Stimulated activated CD8-positive, alpha-beta memory T cell treated with anti-CD3 and anti-CD28 coated beads, Interleukin-12 subunit alpha, Interleukin-12 subunit beta, amount 100 ng/mL, for 24 hours (primary cell): ENCODE results near the gene PRR14L.
"Not testable (repeated sequence)": the region's sequence is repeated elsewhere in the genome, so short reads cannot be mapped to it uniquely, and the experiment has no call there.

ENCODE experiments used
- DNase-seq: peaks from one replicate; pipeline ENCODE4 v3.0.0-alpha.2; 2020; ENCODE audit errors: extremely low read depth

PRR14L gene

GRCh38 chr22:31749636-31750364 is at the start of gene PRR14L:
Gene PRR14L, minus strand, starts transcription at chr22:31750132. Its CDS starts 11,272 bp downstream, at chr22:31738860.
- peak; percentile 99 for DNase-seq

DNA sequence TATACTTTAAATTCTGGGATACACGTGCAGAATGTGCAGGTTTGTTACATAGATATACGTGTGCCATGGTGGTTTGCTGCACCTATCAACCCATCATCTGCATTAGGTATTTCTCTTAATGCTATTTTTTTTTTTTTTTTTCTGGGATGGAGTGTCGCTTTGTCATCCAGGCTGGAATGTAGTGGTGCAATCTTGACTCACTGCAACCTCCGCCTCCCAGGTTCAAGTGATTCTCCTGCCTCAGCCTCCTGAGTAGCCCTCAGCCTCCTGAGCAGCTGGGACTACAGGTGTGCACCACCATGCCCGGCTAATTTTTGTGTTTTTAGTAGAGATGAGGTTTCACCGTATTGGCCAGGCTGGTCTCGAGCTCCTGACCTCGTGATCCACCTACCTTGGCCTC is 49.4 kb upstream of the PRR14L start:
- not testable (repeated sequence) for DNase-seq

DNA sequence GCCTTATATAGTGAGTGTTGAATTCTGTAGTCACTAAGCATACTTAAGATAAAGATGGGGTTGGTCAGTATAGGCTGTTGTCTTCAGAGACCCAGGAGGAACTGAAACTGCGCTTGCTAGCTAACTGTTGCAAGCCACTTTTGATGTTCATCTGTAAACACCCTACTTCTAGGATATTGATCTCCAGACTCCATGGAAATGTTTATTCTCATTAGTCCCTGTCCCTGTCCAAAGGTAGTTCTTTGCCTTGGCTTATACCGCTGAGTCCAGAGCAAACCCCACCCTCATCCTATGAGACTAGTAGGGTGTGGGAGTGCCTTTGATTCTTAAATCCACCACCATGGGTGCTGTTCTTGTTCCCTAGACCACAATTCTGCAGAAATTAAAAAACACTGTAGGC is 40.3 kb upstream of the PRR14L start:
- DNase-seq: no peak

DNA sequence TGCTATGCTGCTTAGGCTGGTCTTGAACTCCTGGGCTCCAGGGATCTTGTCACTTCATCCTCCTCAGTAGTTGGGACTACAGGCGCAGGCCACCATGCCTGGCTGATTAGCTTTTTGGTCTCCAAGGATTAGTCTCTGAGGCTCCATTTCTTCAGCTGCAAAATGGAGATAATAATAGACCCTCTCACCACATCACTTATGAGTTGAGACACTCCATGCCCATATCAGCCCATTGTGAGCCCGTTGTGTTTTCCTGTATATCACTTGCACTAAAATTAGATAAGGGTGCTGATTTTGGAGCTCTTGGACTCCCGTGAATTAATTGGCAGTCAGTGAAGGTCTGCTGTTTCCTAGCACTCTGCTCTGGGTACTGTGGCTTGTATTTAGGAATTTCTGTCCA is 39.9 kb upstream of the PRR14L start:
- DNase-seq: no peak

DNA sequence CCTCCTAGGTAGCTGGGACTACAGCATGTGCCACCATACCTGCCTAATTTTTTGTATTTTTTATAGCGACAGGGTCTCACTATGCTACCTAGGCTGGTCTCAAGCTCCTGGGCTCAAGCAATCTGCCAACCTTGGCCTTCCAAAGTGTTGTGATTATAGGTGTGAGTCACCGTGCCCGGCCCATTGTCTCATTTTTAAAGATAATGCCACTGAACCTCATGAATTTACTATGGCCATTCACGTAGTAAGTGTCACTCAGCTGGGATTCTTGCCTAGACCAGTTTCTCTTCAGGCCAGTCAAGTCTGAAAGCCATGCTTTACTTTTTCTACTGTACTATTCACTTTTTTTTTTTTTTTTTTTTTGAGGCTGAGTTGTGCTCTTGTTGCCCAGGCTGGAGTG is 26.3 kb upstream of the PRR14L start:
- no peak for DNase-seq

DNA sequence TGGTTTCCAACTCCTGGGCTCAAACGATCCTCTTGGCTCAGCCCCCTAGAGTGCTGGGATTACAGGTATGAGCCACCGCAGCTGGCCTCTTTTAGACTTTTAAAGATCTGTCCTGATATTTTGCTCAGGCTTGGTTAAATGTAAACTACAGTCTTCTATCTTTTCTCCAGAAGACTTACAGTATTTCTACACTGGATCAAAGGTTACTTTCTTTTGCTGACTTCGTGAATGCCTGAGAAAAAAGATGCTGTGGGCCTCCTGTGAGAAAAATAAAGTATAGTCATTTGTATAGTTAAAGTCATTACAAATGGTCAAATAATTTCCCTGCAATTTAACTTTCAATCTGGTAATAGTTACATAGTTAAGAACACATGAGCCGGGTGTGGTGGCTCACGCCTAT is 23.5 kb upstream of the PRR14L start:
- no peak for DNase-seq

- DNase-seq: no peak
Observed at GRCh38 chr22:31768422-31769059, 18.6 kb upstream of the PRR14L start.

GRCh38 chr22:31764785-31765184 is 14.9 kb upstream of the PRR14L start:
- no peak for DNase-seq

GRCh38 chr22:31758860-31759259 is 8.9 kb upstream of the PRR14L start:
- DNase-seq: not testable (repeated sequence)

DNA sequence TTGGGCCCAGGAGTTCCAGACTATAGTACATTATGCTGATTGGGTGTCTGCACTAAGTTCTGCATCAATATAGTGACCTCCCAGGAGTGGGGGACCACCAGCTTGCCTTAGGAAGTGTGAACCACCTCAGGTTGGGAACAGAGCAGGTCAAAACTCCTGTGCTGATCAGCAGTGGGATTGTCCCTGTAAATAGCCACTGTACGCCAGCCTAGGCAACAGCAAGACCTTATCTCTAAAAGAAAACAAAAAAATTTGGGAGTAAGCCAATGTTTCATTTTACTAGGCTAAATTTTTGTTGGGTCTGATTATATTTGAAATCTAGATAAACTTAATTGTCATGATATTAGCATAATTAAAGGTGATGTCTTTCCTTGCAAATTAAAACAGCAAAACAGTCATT is 7.3 kb upstream of the PRR14L start:
- DNase-seq: no peak

- no peak for DNase-seq
Observed at GRCh38 chr22:31754813-31755212, 4.9 kb upstream of the PRR14L start.

DNA sequence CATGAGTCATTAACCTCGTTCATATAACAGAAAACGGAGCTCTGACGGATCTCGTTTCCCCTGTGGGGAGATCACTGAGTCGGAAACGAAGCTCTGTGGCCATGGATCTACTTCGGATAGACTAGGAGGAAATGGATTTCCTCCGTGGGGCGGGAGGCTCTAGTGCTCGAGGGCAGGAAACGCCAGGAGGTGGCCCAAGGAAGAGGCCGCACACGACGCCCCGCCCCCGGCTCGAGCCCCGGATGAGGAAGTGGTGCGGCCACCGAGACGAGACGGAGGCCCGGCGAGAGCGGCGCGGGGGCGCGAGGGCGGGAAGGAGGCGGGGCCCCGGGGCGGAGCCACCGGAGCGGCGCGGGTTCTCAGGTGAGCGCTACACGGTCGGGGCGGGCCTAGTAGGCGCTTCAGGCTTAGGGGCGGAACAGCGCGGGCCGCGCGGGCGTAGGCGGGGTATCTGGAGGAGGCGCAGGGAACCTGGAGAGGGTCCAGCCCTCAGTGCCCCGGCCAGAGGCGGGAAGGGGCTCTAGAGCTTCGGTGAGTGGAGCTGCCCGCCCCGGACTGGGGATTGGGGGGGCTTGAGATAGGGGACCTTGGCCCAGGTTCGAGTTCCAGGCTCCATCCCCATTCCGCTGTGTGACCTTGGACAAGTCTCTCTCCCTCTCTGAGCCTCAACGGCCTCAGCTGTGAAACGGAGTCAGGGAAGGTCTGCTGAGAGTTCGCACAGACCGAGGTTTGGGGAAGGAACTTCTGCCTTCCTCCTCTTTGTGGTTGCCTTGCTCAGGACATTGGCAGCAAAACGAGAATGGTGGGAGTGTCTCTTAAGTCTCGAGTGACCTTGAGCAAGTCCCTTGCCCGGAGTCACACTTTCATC is 3.9 kb upstream of the PRR14L start, which contains the start of gene DEPDC5:
TSS of gene DEPDC5 (plus strand) at position 386 of the 868 bp plus-strand sequence. CDS start 903 bp downstream, outside the sequence.
- peak; percentile 84 for DNase-seq

- no peak for DNase-seq
Observed at GRCh38 chr22:31753005-31753633, 3.2 kb upstream of the PRR14L start.

DNA sequence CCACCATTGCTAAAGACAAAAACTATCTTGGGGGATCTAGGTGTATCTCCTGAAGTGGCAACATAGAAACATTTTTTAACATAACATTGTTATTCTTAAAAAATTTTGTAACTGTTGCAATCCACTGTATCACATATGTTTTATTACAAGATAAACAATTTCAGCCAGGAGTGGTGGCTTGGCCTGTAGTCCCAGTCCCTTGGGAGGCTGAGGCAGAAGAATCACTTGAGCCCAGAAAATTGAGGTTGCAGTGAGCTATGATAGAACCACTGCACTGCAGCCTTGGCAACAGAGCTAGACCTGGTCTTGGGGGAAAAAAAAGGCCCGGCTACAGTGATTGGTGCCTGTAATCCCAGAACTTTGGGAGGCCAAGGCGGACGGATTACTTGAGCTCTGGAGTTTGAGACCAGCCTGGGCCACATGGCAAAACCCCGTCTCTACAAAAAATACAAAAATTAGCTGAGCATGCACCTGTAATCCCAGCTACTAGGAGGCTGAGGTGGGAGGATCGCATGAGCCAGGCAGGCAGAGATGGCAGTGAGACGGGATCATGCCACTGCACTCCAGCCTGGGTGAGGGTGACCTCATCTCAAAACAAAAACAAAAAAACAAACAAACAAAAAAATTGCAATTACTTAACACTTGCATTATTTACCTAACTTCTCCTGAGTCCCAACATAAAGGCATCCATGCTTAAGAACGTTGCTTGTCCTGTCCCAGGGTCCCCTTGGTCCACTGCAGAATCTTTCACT is 2.3 kb upstream of the PRR14L start:
- DNase-seq: no peak

- no peak for DNase-seq
Observed at GRCh38 chr22:31750365-31751284, 693 bp upstream of the PRR14L start.

GRCh38 chr22:31748490-31748889 is 1.4 kb downstream of the PRR14L start:
- DNase-seq: no peak

GRCh38 chr22:31747441-31747840 is 2.5 kb downstream of the PRR14L start:
- no peak for DNase-seq

DNA sequence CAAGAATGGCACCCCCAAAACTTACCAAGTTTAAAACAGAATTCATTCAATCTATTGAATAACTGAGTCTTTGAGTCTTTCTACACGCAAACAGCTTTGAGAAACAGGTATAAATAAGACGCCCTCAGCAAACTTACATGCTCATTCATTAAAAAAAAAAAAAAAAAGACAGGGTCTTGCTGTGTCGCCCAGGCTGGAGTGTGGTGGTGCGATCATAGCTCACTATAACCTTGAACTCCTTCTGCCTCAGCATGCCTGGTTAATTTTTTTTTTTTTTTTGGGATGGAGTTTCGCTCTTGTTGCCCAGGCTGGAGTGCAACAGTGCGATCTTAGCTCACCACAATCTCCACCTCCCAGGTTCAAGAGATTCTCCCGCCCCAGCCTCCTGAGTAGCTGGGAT is 6.1 kb downstream of the PRR14L start:
- DNase-seq: no peak

- DNase-seq: no peak
Observed at GRCh38 chr22:31742682-31743081, 7.2 kb downstream of the PRR14L start.

DNA sequence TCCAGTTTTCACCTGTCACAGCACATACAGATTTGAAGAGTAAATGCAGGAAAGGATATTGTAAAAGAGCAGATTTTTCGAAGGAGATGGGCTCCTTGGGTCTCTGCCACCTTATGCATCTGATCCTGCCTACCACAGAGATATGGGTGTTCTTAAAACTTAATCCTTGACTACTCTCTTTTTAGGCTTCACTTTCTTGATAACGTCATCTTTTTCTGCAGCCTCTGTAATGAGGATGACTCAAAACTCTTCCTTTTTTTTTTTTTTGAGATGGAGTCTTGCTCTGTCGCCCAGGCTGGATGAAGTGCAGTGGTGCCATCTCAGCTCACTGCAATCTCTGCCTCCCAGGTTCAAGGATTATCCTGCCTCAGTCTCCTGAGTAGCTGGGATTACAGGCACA is 7.8 kb downstream of the PRR14L start:
- DNase-seq: no peak
